HFF-Myc (cell line): ENCODE measurements around the gene TEX19.

Experiments used
- DNase-seq: peaks from one replicate; pipeline ENCODE4 v3.0.0-alpha.2; 2011; ENCODE audit warnings: low read depth; ENCODE audit errors: extremely low read depth
- H3K4me3 ChIP-seq: replicated peaks from 2 replicates; pipeline ENCODE4 v1.5.1; 2011; ENCODE audit warnings: low read depth, mild to moderate bottlenecking, control low read depth, low read length
- TF ChIP-seq, protein P1 (sequence below): IDR thresholded peaks from 2 replicates; pipeline ENCODE4 v1.5.1; 2012; ENCODE audit warnings: mild to moderate bottlenecking, low read depth, low read length, control low read depth; ENCODE audit errors: missing control alignments

The TEX19 gene

DNA sequence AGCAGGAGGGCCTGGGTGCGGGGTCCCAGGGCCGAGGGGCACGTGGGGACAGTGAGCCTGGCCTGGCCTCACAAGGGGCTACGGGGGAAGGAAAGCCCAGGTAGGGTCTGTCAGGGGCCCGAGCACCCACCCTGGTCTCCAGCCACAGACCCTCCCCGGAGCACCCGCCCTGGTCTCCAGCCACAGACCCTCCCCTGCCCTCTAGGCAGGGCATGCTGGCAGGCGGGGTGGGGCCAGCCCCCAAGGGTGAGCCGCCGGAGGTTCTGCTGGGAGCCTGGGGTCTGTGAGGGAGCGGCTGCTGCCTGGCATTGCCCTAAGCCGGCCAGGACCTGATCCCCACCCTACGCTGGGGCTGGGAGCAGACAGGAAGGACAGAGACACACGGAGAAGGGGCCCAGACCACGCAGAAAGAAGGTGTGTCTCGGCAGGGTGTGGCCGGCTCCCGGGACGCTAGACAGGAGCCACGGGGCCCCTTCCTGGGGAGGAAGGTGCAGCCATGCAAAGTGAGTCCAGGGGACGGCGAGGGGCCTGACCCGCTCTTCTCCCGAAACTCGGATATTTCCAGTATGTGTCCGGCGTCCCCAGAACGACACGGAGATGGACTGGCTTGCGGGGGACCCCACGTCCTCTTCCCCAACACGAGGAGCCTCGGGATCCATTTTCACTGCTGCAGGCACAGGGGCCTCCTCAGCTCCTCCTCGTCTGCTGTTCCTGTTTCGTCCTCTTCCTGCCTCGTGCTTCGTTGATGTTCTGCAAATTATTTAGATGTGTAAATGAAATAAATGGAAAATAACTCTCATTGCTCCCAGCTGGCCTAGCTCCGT lies 28.0 kb downstream of the TEX19 start:
- no peak for DNase-seq
- no peak overlapping the region for H3K4me3 ChIP-seq
- TF ChIP-seq, protein P1, sequence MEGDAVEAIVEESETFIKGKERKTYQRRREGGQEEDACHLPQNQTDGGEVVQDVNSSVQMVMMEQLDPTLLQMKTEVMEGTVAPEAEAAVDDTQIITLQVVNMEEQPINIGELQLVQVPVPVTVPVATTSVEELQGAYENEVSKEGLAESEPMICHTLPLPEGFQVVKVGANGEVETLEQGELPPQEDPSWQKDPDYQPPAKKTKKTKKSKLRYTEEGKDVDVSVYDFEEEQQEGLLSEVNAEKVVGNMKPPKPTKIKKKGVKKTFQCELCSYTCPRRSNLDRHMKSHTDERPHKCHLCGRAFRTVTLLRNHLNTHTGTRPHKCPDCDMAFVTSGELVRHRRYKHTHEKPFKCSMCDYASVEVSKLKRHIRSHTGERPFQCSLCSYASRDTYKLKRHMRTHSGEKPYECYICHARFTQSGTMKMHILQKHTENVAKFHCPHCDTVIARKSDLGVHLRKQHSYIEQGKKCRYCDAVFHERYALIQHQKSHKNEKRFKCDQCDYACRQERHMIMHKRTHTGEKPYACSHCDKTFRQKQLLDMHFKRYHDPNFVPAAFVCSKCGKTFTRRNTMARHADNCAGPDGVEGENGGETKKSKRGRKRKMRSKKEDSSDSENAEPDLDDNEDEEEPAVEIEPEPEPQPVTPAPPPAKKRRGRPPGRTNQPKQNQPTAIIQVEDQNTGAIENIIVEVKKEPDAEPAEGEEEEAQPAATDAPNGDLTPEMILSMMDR, result no peak

DNA sequence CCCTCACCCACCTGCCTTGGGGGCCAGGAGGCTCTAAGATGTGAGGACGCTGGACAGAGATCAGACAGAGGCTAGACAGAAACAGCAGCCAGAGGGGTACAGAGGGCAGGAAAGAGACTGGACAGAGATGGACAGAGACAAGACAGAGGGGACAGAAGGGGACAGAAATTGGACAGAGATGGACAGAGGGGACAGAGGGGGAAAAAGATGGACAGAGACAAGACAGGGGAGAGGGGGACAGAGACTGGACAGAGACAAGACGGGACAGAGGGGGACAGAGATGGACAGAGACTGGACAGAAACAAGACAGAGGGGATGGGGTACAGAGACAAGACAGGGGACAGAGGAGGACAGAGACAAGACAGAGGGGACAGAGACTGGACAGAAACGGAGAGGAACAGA lies 28.7 kb downstream of the TEX19 start:
- no peak for DNase-seq
- H3K4me3 ChIP-seq, result no peak overlapping the region
- TF ChIP-seq, protein P1, result no peak

DNA sequence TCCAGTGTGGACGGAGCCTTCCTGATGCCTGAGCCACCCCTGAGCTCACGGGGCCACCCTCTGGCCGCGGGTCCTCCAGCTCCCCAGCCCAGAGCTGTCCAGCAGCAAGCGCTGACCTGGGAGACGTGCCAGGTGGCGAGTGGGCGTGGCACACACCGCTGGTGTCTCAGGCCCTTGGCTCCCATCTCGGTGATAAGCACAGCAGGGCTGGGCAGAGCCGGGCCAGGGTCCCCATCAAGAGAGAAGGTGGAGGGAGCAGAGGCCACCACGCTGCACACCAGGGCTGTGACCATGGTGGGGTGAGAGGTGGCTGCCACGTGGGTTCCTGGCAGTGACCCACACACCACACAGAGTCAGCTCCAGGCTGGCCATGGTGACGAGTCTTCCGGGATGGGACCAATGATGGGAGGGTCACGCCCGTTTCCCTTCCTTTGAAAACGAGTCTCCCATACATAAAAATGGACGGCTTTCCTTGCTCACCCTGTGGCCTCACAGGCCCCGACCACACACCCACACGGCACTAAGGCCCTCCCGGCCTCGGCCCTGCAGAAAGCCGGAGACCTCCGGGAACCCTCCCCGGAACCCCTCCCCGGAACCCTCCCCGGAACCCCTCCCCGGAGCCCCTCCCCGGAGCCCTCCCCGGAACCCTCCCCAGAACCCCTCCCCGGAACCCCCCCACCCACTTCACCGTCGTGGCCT lies 29.3 kb downstream of the TEX19 start:
- H3K4me3 ChIP-seq, result no peak overlapping the region
- no peak for DNase-seq
- TF ChIP-seq, protein P1, result no peak

- no peak overlapping the region for H3K4me3 ChIP-seq
- DNase-seq, result no peak
- TF ChIP-seq, protein P1, result no peak
Measured at GRCh38 chr17:82388922-82389283, 29.9 kb downstream of the TEX19 start.

- no peak overlapping the region for H3K4me3 ChIP-seq
- TF ChIP-seq, protein P1, result no peak
- DNase-seq, result no peak
Measured at GRCh38 chr17:82389379-82389778, 30.3 kb downstream of the TEX19 start.

- DNase-seq, result no peak
- TF ChIP-seq, protein P1, result no peak
- H3K4me3 ChIP-seq, result no peak overlapping the region
Measured at GRCh38 chr17:82390015-82390859, 31.2 kb downstream of the TEX19 start.
